DMS53 treated with DMSO at 0.1 percent for 48 hours (cell line): ENCODE measurements around the gene SMIM41.
A peak's percentile ranks its signal among the peaks of the same experiment; 100 is the strongest.
"Not testable (repeated sequence)": the region's sequence is repeated elsewhere in the genome, so short reads cannot be mapped to it uniquely, and the experiment has no call there.

Experiments used
- DNase-seq: peaks from one replicate; lab custom pipeline; 2025; ENCODE audit not compliant: unreplicated experiment; lab: John Stamatoyannopoulos, UW

The SMIM41 gene

DNA sequence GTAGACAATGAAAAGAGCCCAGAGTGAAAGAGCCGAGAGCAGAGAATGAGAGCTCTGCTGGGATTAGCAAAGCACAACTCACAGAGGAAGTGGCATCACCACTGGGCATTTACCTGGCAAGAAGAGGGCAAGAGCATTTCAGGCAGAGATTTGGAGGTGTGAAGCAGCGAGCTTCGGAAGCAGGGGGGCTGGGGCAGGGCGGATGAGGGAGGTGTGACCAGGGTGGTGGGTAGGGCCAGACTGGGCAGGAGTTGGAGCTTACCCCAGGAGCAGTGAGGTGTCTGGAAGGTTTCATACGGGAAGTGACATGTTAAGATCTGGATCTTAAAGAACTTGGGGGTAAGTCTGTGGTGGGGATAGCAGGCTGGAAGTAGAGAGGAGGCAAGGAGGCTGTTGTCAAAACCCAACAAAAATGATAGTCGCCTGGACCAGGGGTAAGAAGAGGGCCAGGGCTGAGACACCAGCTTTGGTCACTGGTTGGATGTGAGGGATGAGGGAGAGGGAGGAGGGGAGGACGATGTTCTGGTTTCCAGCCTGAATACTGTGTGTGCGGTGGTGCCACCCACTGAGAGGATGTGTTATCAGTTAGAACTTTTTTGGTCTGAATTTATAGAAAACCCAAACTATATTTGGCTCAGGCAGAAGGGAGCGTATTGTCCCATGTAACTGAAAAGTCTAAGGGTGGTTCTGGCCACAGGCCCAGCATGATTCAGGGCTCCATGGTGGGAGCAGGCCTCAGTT, 5.2 kb downstream of the SMIM41 start:
- DNase-seq, result no peak

- no peak for DNase-seq
Observed at GRCh38 chr12:52085682-52086180, 6.2 kb downstream of the SMIM41 start.

DNA sequence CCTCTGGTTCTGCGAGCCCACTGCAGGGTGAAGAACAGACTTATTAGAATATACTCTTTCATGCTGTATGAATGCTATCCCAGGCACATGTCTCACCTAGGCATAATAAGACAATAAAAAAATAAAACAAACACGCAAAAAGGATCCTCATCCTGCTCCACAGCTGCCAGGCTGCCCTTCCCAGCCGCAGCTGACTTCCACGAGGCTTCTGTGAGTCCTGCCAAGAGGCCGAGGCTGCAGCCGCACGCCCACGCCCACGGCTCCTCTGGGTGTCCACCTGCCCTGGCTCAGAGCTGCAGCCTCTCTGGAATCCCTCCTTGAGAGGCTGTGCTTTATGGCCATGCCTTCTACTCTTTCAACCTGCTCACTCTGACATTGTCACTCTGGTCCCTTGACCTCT, 6.9 kb downstream of the SMIM41 start:
- no peak for DNase-seq

- DNase-seq, result no peak
Observed at GRCh38 chr12:52086944-52087835, 7.7 kb downstream of the SMIM41 start.

GRCh38 chr12:52087961-52088820, 8.7 kb downstream of the SMIM41 start:
- DNase-seq, result no peak

- DNase-seq, result no peak
Observed at GRCh38 chr12:52089491-52089890, 10.0 kb downstream of the SMIM41 start.

GRCh38 chr12:52090291-52090690, 10.8 kb downstream of the SMIM41 start:
- DNase-seq, result no peak

GRCh38 chr12:52091061-52091460, 11.6 kb downstream of the SMIM41 start:
- DNase-seq, result no peak

GRCh38 chr12:52091869-52092268, 12.4 kb downstream of the SMIM41 start:
- no peak for DNase-seq

GRCh38 chr12:52093346-52093745, 13.8 kb downstream of the SMIM41 start:
- DNase-seq, result no peak

- no peak for DNase-seq
Observed at GRCh38 chr12:52096332-52097044, 17.0 kb downstream of the SMIM41 start.

DNA sequence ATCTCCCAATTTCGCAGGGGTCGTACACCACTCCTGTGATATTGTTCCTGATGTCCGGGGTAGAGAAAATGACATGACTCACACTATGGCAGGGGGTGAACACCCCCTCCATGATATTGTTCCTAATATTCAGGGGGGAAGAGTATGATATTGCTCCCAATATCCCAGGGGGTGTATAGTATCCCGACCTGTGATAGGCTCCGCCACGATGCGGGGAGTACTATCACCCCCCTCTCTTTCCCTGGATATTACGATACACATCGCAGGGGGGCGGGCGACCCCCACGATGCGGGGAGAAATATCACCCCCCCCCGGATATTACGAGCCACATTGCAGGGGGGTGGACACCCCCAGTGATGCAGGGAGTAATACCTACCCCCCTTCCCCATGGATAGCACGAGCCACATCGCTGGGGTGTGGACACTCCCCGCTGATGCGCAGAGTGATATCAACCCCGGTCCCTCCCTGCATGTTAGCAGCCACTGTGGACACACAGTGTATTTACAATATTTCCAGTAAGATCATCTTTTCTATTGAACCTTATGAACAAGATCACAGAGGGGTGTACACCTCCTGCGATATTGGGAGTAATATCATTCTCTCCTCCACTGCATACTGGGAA, 17.7 kb downstream of the SMIM41 start:
- no peak for DNase-seq

DNA sequence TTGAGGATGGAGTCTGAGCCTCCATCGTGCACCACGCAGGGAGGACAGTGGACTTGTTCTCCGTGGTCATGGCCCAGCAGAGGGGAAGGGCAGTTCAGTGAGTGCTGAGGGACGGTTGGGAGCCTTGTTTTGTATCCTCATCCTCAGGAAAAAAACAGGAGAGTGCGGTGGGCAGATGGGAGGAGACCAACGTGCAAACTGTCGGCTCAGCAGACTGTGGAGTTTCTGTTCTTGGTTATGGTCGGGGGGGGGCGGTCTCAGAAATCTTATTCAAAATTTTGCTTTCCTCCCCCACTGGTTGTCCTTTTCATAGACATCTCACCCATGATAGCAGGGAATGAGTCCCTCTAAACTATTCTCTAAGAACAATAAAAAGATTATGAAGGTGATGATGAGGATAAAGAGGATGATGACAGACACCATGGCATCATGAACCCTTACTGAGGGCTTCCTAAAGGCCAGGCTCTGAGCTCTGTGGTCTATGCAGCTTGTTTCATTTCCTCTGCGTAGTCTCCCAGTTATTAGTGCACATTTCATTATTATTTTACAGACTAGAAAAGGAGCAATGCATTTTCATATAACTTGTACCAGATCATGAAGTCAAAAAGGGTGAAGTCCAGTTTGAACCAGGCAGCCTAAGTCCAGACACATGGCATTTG, 25.1 kb downstream of the SMIM41 start:
- not testable (repeated sequence) for DNase-seq

DNA sequence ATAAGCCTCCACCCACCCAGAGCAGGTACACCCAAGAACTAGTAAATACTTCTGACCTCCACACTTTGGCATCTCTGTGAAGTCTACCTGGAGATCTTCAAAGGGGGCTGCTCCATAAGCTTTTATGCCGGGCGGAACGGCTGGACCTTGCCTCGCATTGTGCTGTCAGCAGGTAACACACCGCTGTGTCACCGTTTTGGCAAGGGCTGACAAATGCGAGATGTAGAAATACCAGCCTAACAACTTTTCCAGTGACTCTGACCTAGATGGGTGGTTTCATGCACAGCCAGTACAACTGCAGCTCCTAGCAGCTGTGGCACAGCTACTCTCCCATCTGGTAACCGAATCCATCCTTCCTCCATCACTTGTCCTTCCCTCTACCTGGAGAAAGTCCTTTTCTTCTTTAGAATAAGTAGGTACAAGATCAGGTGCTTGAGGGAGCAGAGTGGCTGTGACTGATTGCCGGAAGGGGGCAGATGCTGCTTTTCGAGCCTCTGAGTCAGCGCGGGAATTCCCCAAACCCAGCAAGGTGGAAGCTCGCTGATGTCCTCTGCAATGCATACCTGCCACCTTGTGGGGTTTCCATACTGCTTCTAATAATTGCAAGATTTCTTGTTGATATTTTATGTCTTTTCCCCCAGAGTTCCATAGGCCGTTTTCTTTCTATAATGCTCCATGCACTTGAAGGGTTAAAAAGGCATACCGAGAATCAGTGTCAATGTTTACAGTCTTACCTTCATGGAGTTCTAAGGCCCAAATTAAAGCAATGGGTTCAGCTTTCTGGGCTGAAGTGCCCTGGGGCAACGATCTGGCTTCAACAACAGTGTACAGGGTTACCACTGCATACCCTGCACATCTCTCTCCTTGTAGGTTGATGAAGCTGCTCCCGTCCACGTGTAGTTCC, 37.0 kb downstream of the SMIM41 start:
- DNase-seq, result peak; percentile 80

GRCh38 chr12:52117806-52118475, 38.4 kb downstream of the SMIM41 start:
- DNase-seq, result peak; percentile 75

GRCh38 chr12:52119398-52120254, 40.1 kb downstream of the SMIM41 start:
- DNase-seq, result peak; percentile 97
